ENCODE results near the gene ABCG1.
"Not testable (repeated sequence)": the region's sequence is repeated elsewhere in the genome, so short reads cannot be mapped to it uniquely, and the experiment has no call there.

The ABCG1 gene

DNA sequence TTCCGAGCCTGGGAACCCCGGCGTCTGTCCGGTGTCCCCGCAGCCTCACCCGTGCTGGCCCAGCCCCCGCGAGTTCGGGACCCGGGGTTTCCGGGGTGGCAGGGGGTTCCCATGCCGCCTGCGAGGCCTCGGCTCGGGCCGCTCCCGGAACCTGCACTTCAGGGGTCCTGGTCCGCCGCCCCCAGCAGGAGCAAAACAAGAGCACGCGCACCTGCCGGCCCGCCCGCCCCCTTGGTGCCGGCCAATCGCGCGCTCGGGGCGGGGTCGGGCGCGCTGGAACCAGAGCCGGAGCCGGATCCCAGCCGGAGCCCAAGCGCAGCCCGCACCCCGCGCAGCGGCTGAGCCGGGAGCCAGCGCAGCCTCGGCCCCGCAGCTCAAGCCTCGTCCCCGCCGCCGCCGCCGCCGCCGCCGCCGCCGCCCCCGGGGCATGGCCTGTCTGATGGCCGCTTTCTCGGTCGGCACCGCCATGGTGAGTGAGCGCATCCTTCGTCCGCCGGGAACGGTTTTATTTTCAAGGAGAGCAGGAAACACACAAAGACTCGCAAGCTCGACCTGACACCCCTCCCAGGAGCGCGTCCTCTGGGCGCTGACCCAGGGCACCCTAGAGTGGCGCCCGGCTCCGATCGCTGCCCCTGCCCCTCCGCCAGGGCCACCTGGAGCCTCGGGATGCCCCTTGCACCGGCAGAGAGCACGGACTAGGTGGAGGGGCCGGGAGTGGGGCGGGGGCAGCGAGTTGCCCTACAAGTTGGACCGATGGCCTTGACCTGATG, at the start of gene ABCG1:
TSS of gene ABCG1 (plus strand) at position 305 of the 770 bp plus-strand sequence. CDS start at position 428, 123 bp downstream.
- no peak for DNase-seq (ENCODE audit: low read depth, low spot score)

DNA sequence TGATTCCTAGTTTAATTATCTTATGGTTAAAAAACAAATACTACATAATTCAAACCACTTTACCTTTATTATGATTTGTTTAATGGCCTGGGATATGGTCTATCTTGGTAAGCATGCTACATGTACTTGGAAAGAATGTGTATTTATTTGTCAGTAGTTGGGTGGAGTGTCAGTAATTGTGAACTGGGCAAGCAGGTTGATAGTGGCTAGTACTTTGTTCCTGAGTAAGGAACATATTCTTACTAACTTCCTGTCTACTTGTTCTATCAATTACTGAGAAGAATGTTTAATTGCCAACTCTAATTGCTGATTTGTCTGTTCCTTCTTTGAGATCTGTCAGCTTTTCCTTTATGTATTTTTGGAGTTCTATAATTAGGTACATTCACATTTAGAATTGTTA, 49.2 kb upstream of the ABCG1 start:
- no peak for DNase-seq (ENCODE audit: low read depth, low spot score)

DNA sequence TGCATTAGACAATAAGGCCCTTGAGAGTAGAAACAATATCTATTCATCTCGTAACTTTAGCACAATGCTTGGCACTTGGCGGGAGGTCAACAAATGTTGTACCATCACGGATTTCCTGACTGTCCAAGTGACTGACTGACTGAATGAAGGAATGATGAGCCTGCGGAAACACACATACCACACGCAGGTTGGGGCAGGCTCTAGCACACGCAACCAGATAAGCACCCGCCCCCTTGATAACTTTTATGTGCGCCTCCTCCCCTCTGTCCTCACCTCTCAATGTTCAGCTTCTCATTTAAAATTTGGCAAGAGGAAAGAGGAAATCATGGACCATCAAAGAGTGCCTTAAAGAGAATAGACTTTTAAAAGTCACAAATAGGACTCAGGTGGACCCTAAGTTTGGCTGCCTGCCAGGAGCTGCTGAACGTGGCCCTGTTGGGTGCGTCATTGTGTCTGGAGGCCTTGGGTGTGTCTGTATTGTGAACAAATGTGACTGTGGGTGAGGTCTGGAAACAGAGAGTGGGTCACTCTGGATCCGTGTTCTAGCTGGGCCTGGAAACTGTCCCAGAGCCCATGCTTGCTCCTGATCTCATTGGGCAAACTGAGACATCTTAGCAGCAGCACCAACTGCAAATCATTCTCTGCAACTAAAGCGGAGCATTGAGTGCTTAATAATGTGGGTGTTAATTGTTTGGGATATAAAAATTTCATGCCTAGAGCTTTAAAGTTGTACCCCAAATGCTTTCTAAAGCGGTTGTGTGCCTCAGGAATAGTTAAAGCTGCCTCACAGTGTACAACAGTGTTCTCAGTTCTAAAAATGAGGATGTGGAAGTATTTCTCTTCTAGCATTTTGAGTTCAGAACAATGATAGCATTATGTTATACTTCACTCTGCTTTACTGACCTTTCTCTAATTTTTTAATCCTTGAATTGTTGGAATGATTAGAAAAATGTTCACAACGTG, 47.6 kb upstream of the ABCG1 start:
- no peak for DNase-seq (ENCODE audit: low read depth, low spot score)

DNA sequence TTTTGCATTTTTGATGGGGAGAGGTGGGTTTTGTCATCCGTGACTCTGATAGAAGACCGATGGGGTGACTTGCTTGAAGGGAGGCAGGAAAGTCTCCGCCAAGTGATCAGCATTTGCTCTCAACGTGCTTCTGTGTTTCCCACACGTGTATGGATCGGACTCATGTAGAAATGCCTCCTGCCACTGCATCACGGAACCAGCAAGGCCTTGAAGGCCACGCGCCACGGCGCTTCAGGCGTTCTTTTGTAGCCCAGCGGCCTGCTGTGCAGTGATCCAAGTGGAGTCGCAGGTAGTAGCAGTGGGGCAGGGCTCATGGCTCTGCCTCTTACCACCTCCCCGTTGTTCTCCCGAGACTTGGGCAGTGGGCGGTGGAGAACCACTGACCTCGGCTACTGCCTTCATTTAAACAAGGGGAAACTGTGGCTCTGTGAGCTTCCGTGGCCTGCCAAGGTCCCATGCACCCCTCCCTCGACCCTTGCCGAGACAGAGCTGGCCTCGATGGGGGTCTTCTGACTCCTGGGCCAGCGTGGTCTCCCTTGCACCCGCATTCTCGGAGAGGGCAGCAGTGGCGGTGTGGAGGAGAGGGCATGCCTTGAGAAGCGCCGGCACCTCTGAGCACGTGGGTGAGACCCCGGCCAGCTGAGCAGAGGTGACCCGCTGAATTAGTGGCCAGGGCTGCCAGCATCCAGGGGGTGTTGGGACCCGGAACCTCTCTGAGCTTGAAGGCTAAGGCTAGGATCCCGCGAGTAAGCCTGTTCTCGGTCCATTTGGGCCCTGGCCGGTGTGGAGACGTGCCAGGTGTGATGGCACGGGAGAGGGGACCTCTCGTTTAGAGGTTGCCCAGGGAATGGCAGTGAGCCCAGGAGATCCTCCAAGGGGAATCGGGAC, 46.1 kb upstream of the ABCG1 start:
- no peak for DNase-seq (ENCODE audit: low read depth, low spot score)

DNA sequence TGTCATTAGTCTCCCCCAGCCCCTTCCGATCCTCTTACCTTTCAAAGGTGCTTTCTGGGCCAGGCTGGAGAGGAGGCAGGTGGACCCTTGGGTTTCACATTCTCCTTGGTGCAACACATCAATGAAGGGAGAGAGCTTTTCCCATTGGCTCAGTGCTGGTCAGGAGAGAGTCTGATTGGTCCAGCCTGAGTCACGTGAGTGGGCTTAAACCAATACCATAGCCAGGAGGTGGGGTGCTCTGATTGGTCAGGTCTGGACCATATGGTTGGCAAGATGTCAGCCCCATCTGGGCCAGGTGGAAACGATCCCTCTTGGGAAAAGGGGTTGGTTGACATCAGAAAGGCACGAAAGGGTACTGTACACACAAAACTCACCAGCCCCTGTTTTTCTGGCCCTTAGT, 44.8 kb upstream of the ABCG1 start:
- no peak for DNase-seq (ENCODE audit: low read depth, low spot score)

DNA sequence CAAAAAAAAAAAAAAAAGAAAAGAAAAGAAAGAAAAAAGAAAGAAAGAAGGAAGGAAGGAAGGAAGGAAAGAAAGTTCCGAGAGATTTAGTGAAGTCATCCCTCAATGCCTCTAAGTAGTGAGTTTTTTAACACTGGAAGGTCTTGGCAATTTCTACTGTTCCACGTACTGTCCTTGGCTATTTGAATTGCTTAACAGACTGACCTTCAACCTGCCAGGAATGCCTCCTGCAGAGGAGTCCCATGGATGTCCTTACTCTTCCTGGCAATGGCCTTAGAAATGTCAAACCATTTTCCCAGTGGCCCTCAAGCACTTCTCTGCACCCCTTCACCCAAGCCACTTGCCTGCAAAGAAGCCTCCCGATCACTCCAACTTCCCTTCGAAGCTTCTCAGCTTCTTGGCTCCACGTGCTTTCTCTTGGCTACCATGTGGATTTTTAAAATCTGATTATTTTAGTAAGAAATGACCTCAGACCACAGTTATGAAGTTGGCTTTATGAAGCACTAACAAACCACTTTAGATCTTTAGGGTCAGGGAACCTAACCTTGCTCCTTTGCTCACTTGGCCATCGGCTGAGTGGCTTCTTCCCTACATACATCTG, 43.7 kb upstream of the ABCG1 start:
- DNase-seq (ENCODE audit: low read depth, low spot score): no peak

DNA sequence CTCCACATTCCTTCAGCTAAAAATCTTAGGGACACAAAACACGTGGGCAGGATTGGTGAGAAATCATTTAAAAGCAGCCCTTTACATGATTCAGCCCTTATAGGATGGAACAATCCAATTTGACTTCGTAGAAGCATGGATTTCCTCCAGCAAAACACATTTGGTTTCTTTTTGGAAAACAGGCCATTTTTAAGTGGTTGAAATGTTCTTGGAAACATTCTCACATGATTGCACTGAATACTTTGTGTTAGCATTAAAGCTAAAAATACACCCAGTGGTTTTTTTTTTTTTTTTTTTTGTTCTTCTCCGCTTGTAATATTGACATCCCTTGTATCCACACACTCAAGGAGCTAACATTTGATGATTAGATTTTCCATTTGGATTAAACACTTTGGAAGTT, 42.1 kb upstream of the ABCG1 start:
- no peak for DNase-seq (ENCODE audit: low read depth, low spot score)

DNA sequence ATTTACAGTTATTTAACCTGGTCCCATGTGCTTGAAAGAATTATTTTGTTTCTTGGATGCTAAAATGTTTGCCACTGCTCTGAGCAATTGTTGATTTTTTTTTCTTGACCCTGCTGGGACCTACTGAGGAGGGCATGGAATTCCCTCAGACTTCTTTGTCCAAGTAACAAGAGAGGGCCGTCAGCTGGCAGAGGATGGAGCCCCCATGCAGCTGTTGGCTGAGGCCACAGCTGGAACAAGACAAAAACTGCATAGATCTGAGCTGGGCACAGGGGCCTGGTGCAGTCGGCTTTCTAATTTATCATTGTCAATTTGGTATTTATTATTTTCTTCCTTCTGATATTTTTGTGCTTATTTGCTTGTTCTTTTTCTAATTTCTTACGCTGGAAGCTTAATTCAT, 39.6 kb upstream of the ABCG1 start:
- DNase-seq (ENCODE audit: low read depth, low spot score): no peak

DNA sequence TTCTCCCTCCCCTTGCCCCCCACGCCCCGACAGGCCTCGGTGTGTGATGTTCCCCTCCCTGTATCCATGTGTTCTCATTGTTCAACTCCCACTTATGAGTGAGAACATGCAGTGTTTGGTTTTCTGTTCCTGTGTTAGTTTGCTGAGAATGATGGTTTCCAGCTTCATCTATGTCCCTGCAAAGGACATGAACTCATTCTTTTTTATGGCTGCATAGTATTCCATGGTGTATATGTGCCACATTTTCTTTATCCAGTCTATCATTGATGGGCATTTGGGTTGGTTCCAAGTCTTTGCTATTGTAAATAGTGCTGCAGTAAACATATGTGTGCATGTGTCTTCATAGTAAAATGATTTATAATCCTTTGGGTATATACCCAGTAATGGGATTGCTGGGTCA, 38.9 kb upstream of the ABCG1 start:
- not testable (repeated sequence) for DNase-seq (ENCODE audit: low read depth, low spot score)

DNA sequence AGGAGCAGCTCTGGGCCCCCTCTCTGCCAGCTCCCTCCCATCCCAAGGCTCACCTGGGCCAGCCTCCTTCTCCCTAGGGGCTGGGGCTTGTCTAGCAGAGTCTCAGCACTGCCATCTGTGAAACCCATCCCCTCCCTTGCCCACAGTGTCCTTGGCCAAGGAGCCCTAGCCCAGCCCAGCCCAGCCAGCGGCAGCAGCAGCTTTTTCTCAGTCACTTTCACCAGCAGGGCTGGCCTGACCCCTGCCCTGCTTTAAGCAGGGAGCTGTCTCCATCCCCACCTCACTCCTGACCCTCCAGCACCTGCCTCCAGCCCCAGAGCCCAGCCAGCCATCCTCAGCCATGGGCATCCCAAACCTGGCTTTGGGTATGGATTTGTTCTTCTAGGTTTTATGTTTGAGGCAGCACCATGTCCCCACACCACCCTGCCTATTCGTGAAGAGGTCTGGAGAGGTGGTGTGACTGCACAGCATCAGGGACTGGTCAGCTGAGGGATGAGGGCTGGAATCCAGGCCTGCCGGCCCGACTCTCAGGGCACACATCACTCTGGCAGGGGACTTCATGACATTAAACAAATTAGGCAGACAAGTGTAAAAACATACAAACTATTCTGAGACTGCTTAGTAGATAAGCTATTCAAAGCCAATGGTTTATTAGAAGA, 36.1 kb upstream of the ABCG1 start:
- no peak for DNase-seq (ENCODE audit: low read depth, low spot score)

DNA sequence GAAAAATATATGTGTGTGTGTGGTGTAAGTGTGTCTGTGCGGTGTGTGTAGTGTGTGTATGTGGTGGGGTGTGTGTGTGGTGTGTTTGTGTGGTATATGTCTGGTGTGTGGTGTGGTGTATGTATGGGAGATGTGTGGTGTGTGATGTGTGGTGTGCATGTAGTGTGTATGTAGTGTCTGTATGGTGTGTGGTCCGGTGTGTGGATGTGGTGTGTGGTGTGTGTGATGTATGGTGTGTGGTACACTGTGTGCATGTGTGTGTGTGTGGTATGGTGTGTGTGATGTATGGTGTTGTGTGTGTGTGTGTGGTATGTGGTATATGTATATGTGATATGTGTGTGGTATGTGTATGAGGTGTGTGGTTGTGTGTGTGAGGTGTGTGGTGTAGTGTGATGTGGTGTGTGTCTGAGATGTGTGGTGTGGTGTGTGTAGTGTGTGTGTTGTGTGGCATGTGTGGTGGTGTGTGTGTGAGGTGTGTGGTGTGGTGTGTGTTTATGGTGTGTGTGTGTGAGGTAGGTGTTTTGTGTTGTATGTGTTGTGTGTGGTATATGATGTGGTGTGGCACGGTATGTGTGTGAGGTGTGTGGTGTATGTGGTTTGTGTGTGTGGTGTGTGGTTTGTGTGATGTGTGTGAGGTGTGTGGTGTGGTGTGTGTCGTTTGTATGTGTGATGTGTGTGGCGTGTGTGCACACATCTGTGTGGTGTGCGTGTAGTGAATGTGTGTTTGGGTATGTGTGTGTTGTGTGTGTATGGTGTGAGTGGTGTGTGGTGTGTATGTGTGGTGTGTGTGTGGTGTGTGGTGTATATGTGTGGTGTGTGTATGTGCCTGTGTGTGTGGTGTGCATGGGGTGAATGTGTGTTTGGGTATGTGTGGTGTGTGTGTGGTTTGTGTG, 35.3 kb upstream of the ABCG1 start:
- DNase-seq (ENCODE audit: low read depth, low spot score): no peak

DNA sequence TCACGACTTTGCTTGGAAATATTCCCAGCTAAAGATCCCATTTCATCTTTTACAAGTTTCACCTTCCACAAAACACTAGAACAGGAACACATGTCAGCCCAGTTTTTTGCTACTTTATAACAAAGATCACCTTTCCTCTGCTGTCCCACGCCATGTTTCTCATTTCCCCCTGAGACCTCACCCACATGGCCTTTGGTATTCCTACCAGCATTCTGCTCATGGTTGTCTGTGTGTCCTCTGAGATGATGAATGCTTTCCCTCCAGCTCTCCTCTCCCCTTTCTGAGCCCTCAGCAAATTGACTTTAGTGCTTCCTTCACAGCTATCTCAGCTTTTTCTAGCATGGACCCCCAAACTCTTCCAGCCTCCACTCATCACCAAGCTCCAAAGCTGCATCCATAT, 32.3 kb upstream of the ABCG1 start:
- DNase-seq (ENCODE audit: low read depth, low spot score): no peak

DNA sequence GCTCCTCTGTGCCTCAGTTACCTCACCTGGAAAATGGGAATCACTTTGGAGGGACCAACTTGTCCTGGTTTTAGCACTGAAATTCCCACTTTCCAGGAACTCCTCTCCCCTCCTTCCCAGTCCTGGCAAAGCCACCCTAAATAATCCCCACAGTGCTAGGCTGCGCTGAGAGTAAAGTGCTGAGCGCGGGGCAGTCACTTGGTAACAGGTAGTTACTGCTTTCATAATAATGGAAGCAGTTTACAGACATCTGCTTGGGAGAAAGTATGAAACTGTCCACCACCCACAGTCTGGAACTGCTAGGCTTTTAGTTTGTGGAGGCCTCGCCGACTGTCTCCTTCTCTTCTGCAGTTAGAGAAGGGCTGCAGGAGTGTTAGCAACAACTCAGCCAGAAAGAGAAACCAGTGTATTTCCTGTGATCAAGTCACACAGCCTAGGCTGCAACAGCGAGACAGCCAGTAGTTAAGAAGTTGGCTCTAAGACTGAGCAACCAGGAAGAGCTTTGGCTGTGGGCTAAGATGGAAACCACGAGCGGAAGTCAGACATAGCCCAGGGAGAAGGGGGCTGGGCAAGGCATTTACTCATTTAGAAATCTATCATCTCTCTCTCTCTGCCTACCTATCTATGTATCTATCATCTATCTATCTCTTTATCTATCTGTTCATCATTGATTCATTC, 30.8 kb upstream of the ABCG1 start:
- DNase-seq (ENCODE audit: low read depth, low spot score): peak; percentile 65

DNA sequence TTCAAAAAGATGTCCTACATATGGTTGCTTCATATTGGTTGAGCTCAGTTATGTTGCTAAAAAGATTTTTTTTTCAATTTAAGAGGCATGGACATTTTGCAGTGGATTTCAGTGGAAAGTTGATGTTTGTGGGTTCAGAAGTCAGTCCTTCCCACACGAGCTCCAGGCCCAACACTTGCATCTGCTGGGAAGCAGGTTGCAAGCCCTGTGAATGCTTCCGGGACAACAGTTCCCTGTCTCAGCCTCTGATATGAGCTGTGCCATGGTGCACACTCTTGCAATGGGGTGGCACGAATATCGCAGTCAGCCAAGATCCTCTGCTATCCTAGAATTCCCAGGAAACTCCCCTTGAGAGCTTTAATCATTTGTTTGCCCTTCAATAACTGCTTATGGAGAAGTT, 30.3 kb upstream of the ABCG1 start:
- no peak for DNase-seq (ENCODE audit: low read depth, low spot score)

DNA sequence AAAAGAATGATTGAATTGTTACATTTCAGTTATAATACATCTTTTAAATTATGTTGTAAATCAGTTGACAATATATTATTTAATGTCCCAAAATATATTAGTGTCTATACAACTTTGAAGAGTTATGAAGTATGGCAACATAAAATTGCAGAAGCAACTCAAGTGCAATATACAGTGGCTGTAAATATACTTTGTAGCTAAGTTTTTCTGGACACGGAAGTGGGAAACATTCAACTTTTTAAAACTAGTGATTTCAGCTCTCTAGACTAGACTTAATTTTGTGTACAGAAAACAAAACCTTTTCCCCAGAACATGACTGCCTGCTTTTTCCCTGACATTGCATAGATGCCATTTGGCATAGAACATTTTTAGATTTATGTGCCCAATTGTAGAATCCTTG, 29.5 kb upstream of the ABCG1 start:
- no peak for DNase-seq (ENCODE audit: low read depth, low spot score)

DNA sequence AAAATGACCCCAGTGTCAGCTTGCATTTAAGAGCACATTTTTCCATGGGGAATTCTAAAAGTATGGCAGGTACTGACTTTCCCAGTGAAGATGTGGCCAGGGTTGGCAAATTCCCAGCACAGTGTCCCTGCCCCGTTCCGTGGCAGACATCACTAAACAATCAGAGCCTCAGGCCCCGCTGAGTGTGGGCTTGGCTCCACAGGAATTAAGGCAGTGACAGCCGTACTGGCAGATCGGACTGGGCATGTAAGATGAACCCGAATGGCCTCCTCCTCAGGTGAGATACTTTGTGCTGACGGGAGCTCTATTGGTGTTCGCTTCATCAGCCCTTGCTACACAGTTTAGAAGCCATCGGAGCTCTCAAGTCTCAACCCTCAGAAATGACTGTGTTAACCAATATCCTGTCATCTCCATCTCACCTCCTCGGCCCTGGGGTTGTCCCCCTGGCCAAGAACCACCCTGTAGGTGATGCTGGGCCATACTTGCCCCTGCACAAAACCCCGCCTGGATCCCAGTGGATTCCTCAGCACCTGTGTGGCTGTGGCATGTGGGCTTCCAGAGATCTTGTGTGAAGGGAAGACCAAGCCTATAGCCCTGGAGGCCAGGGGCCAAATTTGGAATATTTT, 29.0 kb upstream of the ABCG1 start:
- no peak for DNase-seq (ENCODE audit: low read depth, low spot score)

DNA sequence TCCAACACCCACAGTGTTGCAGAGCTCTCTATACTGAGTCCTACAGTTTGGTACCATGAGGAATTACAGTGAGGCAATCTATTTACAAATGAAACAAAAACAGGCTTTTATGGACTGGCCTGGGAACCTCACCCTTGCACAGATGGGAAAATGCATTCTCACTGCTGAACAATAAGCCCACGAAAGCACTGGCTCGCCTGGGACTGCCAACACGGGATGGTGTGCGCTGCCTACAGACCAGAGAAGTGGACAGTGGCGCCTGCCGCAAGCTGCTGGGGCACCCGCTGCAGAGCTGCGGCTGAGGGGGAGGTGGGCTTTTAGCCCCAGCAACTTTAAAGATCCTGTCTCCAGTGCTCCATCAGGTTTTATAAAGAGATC, 28.5 kb upstream of the ABCG1 start:
- no peak for DNase-seq (ENCODE audit: low read depth, low spot score)

DNA sequence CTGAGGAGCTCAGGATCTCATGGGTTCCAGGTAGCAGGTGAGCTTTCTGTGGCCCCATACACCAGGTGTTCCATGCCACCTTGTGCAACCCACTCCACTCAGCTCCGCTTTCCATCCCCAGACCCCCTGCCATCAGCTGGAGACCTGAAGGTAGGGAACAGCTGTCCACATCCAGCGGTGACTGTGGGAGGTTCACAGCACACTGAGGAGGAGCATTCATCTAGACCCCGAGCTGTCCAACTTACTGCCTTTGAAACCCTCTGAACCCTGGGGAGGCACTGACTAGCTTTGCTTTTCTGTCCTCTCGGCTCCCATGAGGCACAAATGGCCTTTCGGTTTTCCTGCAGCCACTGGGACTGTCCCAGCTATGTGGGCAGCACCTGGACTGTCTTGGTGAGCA, 27.9 kb upstream of the ABCG1 start:
- no peak for DNase-seq (ENCODE audit: low read depth, low spot score)

Data from activated CD4-positive, CD25-positive, alpha-beta regulatory T cell treated with anti-CD3 and anti-CD28 coated beads, Interleukin-2, amount 50 U/mL, for 16 hours (primary cell).